Measurements from ENCODE around the gene MACROD2. TPM values are rescaled to one million over a fixed set of nuclear protein-coding genes. Genes with fewer than 3 reads are reported as not detected.

Gene MACROD2
- total RNA-seq, 6 experiments from 2014 or later, result 0.05 to 0.57 (median 0.11) TPM; not detected in 1

- Mint-ChIP-seq H3K27me3 (ENCODE audit: insufficient read depth) (no peaks in the 10 kb centered on the region; the same call in 1 of the 2 replicates), H3K4me3 (no peak overlapping the region), H3K27ac (no peak overlapping the region), H3K4me1 (ENCODE audit: low read depth) (no peaks in the 10 kb centered on the region), H3K9me3 (peaks cover 45% of the 10 kb centered on the region), H3K36me3 (ENCODE audit: low read depth) (0 out of 2 replicates have a peak, but pooled peaks cover 5% of the 10 kb centered on the region)
- TF ChIP-seq CTCF (IDR thresholded peaks at IDR 0.05), result no peak
- no peak for DNase-seq
Measured at GRCh38 chr20:14947946-14948345, 952.6 kb downstream of the MACROD2 start.

DNA sequence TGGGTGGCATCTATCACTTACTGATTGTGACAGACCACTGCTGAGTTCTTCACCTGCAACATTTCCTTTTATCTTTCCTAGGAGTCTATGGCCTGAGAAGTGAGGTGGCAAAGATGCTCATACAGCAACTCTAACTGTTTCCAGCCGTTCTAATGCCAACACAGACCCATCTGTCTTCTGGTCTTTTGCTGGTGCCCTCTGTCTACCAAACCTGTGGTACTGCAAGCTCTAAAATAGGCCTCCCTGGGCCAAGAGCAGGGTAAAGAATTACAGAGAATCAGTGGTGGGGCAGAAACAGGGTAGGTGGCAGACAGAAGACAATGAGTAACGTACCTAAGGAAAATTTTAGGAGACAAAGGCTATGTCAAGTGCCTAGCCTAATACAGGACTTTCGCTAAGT lies 953.1 kb downstream of the MACROD2 start:
- no peak overlapping the region for H3K4me3 Mint-ChIP-seq
- H3K27ac Mint-ChIP-seq, result no peak overlapping the region
- TF ChIP-seq CTCF (IDR thresholded peaks at IDR 0.05), result no peak
- H3K27me3 Mint-ChIP-seq (ENCODE audit: insufficient read depth), result no peaks in the 10 kb centered on the region; the same call in 1 of the 2 replicates
- no peaks in the 10 kb centered on the region for H3K4me1 Mint-ChIP-seq (ENCODE audit: low read depth)
- DNase-seq, result no peak
- 0 out of 2 replicates have a peak, but pooled peaks cover 5% of the 10 kb centered on the region for H3K36me3 Mint-ChIP-seq (ENCODE audit: low read depth)
- peaks cover 45% of the 10 kb centered on the region for H3K9me3 Mint-ChIP-seq

DNA sequence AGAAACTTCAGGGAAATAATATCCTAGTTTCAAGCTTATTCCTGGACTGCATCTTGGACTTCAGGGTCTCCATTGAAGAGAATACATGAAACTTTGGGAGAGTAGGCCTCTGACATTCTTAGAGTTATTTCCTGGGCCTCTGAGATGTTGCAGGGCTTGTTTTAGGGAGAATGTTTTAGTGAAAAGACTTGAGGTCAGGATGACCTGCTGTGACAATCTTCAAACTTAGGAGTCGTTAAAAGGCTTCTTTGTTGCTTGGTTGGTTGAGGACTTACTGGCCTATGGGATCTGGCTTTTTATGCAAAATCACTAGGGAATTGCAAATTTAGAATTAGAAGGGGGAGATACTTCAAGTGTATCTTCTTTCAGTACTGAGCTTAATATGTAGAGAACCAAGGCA lies 955.3 kb downstream of the MACROD2 start:
- H3K9me3 Mint-ChIP-seq, result peaks cover 37% of the 10 kb centered on the region
- DNase-seq, result no peak
- TF ChIP-seq CTCF (IDR thresholded peaks at IDR 0.05), result no peak
- H3K36me3 Mint-ChIP-seq (ENCODE audit: low read depth), result 0 out of 2 replicates have a peak, but pooled peaks cover under 1% of the 10 kb centered on the region
- no peak overlapping the region for H3K4me3 Mint-ChIP-seq
- H3K27ac Mint-ChIP-seq, result no peak overlapping the region
- H3K4me1 Mint-ChIP-seq (ENCODE audit: low read depth), result no peaks in the 10 kb centered on the region
- H3K27me3 Mint-ChIP-seq (ENCODE audit: insufficient read depth), result no peaks in the 10 kb centered on the region

- Mint-ChIP-seq H3K27ac (no peak overlapping the region), H3K4me3 (no peak overlapping the region), H3K4me1 (ENCODE audit: low read depth) (no peaks in the 10 kb centered on the region), H3K9me3 (peaks cover 37% of the 10 kb centered on the region), H3K27me3 (ENCODE audit: insufficient read depth) (no peaks in the 10 kb centered on the region), H3K36me3 (ENCODE audit: low read depth) (no peaks in the 10 kb centered on the region)
- DNase-seq, result no peak
- TF ChIP-seq CTCF (IDR thresholded peaks at IDR 0.05), result no peak
Measured at GRCh38 chr20:14951105-14951504, 955.8 kb downstream of the MACROD2 start.

- TF ChIP-seq CTCF (IDR thresholded peaks at IDR 0.05), result no peak
- Mint-ChIP-seq H3K27ac (no peak overlapping the region), H3K27me3 (ENCODE audit: insufficient read depth) (no peaks in the 10 kb centered on the region), H3K36me3 (ENCODE audit: low read depth) (no peaks in the 10 kb centered on the region), H3K9me3 (peaks cover 37% of the 10 kb centered on the region), H3K4me3 (no peak overlapping the region), H3K4me1 (ENCODE audit: low read depth) (no peaks in the 10 kb centered on the region)
- no peak for DNase-seq
Measured at GRCh38 chr20:14951707-14952418, 956.5 kb downstream of the MACROD2 start.
